Measurements from ENCODE around the gene C8A.

DNA sequence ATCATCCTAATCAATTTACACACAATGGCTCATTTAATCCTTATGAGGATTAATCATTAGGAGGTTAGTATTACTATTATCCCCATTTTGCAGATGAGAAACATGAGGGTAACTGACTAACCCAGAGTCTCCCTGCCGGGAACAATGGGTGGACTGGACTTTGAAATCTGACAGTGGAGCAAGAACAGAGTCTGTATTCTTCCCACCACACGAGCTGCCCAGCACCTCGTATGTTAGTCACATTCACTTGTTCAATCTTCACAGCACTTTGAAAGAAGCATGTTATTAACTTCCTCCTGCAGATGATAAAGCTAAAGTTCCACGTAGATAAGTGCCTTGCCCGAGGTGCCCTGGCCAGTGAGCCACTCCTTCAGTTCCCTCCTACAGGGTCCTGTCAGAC is 98.8 kb downstream of the C8A start:
- TF ChIP-seq, protein P1, sequence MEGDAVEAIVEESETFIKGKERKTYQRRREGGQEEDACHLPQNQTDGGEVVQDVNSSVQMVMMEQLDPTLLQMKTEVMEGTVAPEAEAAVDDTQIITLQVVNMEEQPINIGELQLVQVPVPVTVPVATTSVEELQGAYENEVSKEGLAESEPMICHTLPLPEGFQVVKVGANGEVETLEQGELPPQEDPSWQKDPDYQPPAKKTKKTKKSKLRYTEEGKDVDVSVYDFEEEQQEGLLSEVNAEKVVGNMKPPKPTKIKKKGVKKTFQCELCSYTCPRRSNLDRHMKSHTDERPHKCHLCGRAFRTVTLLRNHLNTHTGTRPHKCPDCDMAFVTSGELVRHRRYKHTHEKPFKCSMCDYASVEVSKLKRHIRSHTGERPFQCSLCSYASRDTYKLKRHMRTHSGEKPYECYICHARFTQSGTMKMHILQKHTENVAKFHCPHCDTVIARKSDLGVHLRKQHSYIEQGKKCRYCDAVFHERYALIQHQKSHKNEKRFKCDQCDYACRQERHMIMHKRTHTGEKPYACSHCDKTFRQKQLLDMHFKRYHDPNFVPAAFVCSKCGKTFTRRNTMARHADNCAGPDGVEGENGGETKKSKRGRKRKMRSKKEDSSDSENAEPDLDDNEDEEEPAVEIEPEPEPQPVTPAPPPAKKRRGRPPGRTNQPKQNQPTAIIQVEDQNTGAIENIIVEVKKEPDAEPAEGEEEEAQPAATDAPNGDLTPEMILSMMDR (IDR thresholded peaks at IDR 0.05), result no peak
- TF ChIP-seq POLR2A (IDR thresholded peaks at IDR 0.05; ENCODE audit: low read depth), result no peak
- TF ChIP-seq EP300 (IDR thresholded peaks at IDR 0.05), result no peak
- TF ChIP-seq POLR2AphosphoS5 (IDR thresholded peaks at IDR 0.05), result no peak

All from esophagus muscularis mucosa (tissue), 4 donors.